SJCRH30 (cell line): ENCODE data around the gene TOX2. TPM values are rescaled to one million over a fixed set of nuclear protein-coding genes. Genes with fewer than 3 reads are reported as not detected.
A peak's percentile ranks its signal among the peaks of the same experiment; 100 is the strongest.

Experiments
- DNase-seq, 2 experiments: peaks; one replicate each; pipeline ENCODE4 v3.0.0-alpha.2; 2015 to 2020
- H3K27ac ChIP-seq: fragments of 250-450 bp; sonication (Bioruptor Pico); 2 replicates; pipeline ENCODE4 v1.5.1; 2020; ENCODE audit warnings: mild to moderate bottlenecking, moderate library complexity
- H3K27me3 ChIP-seq: fragments of 250-450 bp; sonication (Bioruptor Pico); 2 replicates; pipeline ENCODE4 v1.5.1; 2020; ENCODE audit warnings: mild to moderate bottlenecking, moderate library complexity
- H3K36me3 ChIP-seq: fragments of 250-450 bp; sonication (Bioruptor Pico); 2 replicates; pipeline ENCODE4 v1.5.1; 2020; ENCODE audit warnings: mild to moderate bottlenecking, moderate library complexity
- H3K4me1 ChIP-seq: fragments of 250-450 bp; sonication (Bioruptor Pico); 2 replicates; pipeline ENCODE4 v1.5.1; 2020; ENCODE audit warnings: mild to moderate bottlenecking, moderate library complexity
- H3K4me3 ChIP-seq: fragments of 250-450 bp; sonication (Bioruptor Pico); 2 replicates; pipeline ENCODE4 v1.5.1; 2020; ENCODE audit warnings: mild to moderate bottlenecking, moderate library complexity
- H3K9me3 ChIP-seq: fragments of 250-450 bp; sonication (Bioruptor Pico); replicated peaks from 2 replicates; pipeline ENCODE4 v1.5.1; 2020; ENCODE audit warnings: mild to moderate bottlenecking, moderate library complexity
- total RNA-seq: library from RNA; depleted of rRNA; stranded (reverse); fragments of >200 nt; shearing (Covaris generic); gene quantifications from 2 replicates; pipeline ENCODE4 v1.2.3, GENCODE V29; 2014

The TOX2 gene
- total RNA-seq, 1 experiment from 2014 or later: 10.1 TPM

- Histone ChIP-seq H3K4me3 (no peak overlapping the region), H3K27ac (no peak overlapping the region), H3K4me1 (no peaks in the 10 kb centered on the region), H3K27me3 (no peaks in the 10 kb centered on the region), H3K9me3 (0 out of 2 replicates have a peak, but pooled peaks cover 5% of the 10 kb centered on the region), H3K36me3 (no peaks in the 10 kb centered on the region)
- DNase-seq: no peak
Observed at GRCh38 chr20:43906505-43907034, 8.1 kb upstream of the TOX2 start.

- no peak for DNase-seq
- Histone ChIP-seq H3K4me3 (no peak overlapping the region), H3K9me3 (peaks cover 16% of the 10 kb centered on the region), H3K27ac (no peak overlapping the region), H3K4me1 (no peaks in the 10 kb centered on the region), H3K27me3 (no peaks in the 10 kb centered on the region), H3K36me3 (no peaks in the 10 kb centered on the region)
Observed at GRCh38 chr20:43909211-43909610, 5.4 kb upstream of the TOX2 start.

- H3K36me3 ChIP-seq: no peaks in the 10 kb centered on the region
- H3K4me3 ChIP-seq: no peak overlapping the region
- H3K27me3 ChIP-seq: no peaks in the 10 kb centered on the region
- H3K9me3 ChIP-seq: peaks cover 16% of the 10 kb centered on the region
- no peak for DNase-seq
- no peaks in the 10 kb centered on the region for H3K4me1 ChIP-seq
- H3K27ac ChIP-seq: no peak overlapping the region
Observed at GRCh38 chr20:43909720-43910119, 4.9 kb upstream of the TOX2 start.

- Histone ChIP-seq H3K36me3 (no peaks in the 10 kb centered on the region), H3K4me1 (no peaks in the 10 kb centered on the region), H3K27ac (no peak overlapping the region), H3K27me3 (no peaks in the 10 kb centered on the region), H3K4me3 (no peak overlapping the region), H3K9me3 (peaks cover 16% of the 10 kb centered on the region)
- DNase-seq: no peak
Observed at GRCh38 chr20:43910564-43910963, 4.1 kb upstream of the TOX2 start.

DNA sequence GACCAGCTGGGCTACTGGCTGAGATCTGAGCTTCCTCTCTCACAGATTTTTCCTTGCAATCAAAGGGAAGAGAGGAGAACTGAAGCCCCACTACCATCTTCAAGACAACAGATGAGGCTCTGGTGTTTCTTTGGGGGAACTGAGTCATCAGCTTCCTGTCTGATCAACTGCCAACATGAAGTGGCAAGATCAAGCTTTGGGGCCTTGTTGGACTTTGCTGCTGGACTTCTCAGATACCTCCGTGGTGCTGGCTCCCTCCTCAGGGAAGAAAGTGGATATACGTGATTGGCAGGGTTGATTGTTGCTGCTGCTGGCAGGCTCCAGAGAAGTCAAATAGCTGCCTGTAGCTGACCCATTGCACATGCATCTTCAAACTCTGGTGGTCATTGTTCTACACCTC, 3.6 kb upstream of the TOX2 start:
- DNase-seq: no peak
- Histone ChIP-seq H3K36me3 (no peaks in the 10 kb centered on the region), H3K27me3 (no peaks in the 10 kb centered on the region)

GRCh38 chr20:43913291-43914025, 1.2 kb upstream of the TOX2 start:
- Histone ChIP-seq H3K27ac (no peak overlapping the region), H3K36me3 (no peaks in the 10 kb centered on the region), H3K27me3 (no peaks in the 10 kb centered on the region), H3K4me1 (no peaks in the 10 kb centered on the region), H3K4me3 (no peak overlapping the region), H3K9me3 (peaks cover 11% of the 10 kb centered on the region)
- DNase-seq: no peak

More for the DNA sequence above, 3.6 kb upstream of the TOX2 start:
- Histone ChIP-seq H3K27ac (no peak overlapping the region), H3K4me3 (no peak overlapping the region), H3K9me3 (peaks cover 16% of the 10 kb centered on the region), H3K4me1 (no peaks in the 10 kb centered on the region)

DNA sequence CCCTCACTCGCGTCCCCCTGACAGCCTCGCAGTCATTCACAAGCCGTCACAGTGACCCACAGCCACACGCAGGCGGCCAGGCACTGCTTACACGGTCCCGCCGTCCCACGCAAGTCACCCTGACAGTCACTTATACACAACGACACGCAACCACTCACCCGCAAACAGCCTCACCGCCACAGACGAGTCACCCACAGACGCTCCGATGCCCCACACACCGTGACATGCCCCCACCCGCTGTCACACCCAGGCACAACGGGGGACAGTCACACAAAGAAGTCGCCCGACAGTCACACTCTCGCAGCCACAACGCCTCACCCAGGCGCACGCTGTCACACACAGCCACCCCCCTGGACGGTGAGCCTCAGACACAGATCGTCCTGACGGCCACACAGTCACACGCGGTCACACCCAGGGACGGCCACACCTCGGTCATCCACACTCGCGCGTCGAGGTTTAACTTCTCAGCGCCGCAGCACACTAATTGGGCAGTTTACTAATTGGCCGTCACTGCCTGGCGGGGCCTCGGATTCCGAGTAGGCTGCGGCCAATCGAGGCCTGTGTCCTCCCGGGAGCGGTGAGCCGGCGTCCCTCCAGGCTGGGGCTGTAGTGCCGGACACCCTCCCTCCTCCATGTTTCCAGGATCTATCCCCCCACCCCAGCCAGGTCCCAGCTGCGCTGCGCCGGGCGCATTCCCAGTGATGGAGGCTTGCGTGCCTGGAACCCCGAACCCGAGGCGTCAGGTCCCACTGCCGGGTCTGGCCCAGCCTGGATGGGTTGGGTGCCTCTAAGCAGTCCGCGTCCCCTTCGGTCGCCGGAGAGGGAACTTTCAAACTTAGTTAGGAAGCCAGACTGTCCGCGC, 790 bp downstream of the TOX2 start:
- DNase-seq: no peak
- H3K4me1 ChIP-seq: no peaks in the 10 kb centered on the region
- H3K9me3 ChIP-seq: peaks cover 11% of the 10 kb centered on the region
- no peak overlapping the region for H3K27ac ChIP-seq
- H3K36me3 ChIP-seq: no peaks in the 10 kb centered on the region
- peak overlapping the region; percentile 59 for H3K4me3 ChIP-seq
- no peaks in the 10 kb centered on the region for H3K27me3 ChIP-seq

DNA sequence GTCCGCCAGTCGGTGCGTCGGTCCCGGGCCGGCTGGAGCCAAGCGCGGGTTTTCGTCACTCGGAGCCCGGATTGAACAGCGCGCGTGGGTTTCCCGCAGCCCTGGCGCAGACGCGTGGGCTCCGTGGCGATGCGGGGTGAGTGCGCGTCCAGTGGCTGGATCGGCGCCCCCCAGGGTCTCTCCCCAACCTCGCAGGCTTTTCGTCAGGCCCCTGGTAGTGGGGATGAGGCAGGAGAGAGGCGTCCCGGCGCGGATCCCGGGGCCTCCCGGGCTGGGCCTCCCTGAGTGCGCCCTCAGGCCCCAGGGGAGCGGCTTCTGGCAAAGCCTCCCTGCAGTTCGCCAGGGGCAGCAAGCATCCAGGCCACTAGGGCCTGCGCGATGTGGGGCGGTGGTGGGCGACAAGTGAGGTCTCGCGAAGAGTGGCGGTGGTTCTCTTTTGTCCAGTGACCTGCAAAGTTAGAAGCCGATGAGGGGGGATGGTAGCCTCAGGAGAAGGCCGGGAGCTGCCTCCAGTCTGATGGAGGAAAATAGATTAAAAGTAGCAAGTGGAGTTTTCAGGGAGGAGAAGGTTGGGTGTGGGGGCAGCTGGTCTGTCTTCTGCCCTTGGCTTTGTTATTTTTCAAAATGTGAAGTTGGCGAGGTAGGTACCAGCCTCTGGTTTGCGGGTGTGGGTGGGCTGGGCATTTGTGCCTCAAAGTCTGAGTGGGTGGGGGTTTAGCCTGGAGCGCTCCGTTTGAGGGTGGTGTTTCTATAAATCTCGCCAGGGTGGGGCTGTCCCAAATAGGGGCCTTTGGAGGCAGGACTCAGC, 1.6 kb downstream of the TOX2 start:
- peak; percentile 49 to 50 for DNase-seq
- H3K36me3 ChIP-seq: no peaks in the 10 kb centered on the region
- no peak overlapping the region for H3K27ac ChIP-seq
- H3K4me3 ChIP-seq: peak overlapping the region; percentile 59
- peaks cover 11% of the 10 kb centered on the region for H3K9me3 ChIP-seq
- no peaks in the 10 kb centered on the region for H3K4me1 ChIP-seq
- no peaks in the 10 kb centered on the region for H3K27me3 ChIP-seq

GRCh38 chr20:43916881-43917371, 2.3 kb downstream of the TOX2 start:
- no peak for DNase-seq
- Histone ChIP-seq H3K4me1 (no peaks in the 10 kb centered on the region), H3K27me3 (no peaks in the 10 kb centered on the region), H3K9me3 (peaks cover 11% of the 10 kb centered on the region), H3K36me3 (no peaks in the 10 kb centered on the region), H3K27ac (no peak overlapping the region), H3K4me3 (peak overlapping the region; percentile 59)

GRCh38 chr20:43917380-43917779, 2.7 kb downstream of the TOX2 start:
- Histone ChIP-seq H3K27me3 (no peaks in the 10 kb centered on the region), H3K27ac (no peak overlapping the region)
- DNase-seq: no peak

DNA sequence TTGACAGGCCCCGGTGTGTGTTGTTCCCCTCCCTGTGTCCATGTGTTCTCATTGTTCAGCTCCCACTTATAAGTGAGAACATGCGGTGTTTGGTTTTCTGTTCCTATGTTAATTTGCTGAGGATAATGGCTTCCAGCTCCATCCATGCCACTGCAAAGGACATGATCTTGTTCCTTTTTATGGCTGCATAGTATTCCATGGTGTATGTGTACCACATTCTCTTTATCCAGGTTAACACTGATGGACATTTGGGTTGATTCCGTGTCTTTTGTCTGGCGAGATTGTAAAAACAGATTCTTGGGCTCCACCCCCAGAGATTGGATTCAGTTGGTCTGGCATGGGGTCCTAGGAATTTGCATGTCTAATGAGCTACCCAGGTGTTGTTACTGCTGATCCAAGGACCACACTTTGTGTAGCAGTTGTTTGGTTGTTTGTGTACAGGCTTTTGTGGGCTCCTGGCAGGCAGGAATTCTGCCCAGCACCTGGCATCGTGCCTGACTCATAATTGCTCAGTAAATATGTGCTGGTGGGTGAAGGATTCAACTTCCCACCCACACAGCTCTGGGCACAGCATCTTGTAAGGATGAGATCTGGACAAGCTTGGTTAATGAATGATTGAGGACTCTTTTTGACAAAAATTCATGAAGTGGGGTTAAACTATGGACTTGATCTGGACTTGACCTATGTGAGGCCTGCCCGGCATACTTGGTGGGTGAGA, 5.2 kb downstream of the TOX2 start:
- H3K4me3 ChIP-seq: no peak overlapping the region

More at GRCh38 chr20:43917380-43917779, 2.7 kb downstream of the TOX2 start:
- H3K9me3 ChIP-seq: peaks cover 9% of the 10 kb centered on the region
- no peaks in the 10 kb centered on the region for H3K4me1 ChIP-seq
- no peaks in the 10 kb centered on the region for H3K36me3 ChIP-seq
- no peak overlapping the region for H3K4me3 ChIP-seq

DNA sequence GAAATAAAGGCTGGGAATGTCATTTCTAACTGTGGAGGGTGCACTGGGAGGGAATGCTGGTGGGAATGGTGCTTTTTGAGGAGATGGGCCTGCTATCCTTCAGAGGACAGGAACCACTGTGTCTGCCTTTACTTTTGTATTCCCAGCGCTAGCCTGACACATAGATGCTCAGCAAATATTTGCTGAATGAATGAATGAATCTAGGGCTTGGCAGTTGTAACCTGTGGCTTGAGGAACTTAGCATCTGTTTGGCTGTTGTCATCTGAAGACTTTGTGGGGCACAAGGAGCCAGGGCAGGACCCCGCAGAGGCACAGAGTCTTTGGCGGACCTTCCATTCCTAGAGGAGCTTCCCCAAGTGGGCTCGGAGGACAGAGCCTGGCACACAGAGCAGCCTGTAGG, 6.1 kb downstream of the TOX2 start:
- H3K4me3 ChIP-seq: no peak overlapping the region
- no peak overlapping the region for H3K27ac ChIP-seq
- no peak for DNase-seq
- H3K27me3 ChIP-seq: no peaks in the 10 kb centered on the region
- peaks cover 13% of the 10 kb centered on the region for H3K4me1 ChIP-seq
- no peaks in the 10 kb centered on the region for H3K9me3 ChIP-seq
- H3K36me3 ChIP-seq: no peaks in the 10 kb centered on the region

More for the DNA sequence above, 5.2 kb downstream of the TOX2 start:
- Histone ChIP-seq H3K36me3 (no peaks in the 10 kb centered on the region), H3K4me1 (peaks cover 3% of the 10 kb centered on the region; the same call in 1 of the 2 replicates), H3K9me3 (no peaks in the 10 kb centered on the region), H3K27me3 (no peaks in the 10 kb centered on the region), H3K27ac (no peak overlapping the region)
- no peak for DNase-seq

- no peak overlapping the region for H3K4me3 ChIP-seq
- H3K27ac ChIP-seq: no peak overlapping the region
- no peaks in the 10 kb centered on the region for H3K9me3 ChIP-seq
- H3K36me3 ChIP-seq: no peaks in the 10 kb centered on the region
- H3K27me3 ChIP-seq: no peaks in the 10 kb centered on the region
- peaks cover 17% of the 10 kb centered on the region for H3K4me1 ChIP-seq
- no peak for DNase-seq
Observed at GRCh38 chr20:43921227-43921780, 6.7 kb downstream of the TOX2 start.
